Measurements from ENCODE around the gene NCK2.

NCK2 gene

GRCh38 chr2:105796131-105796638 is 51.5 kb downstream of the NCK2 start:
- no peak for DNase-seq

GRCh38 chr2:105796791-105797190 is 52.1 kb downstream of the NCK2 start:
- DNase-seq = no peak

GRCh38 chr2:105797298-105797819 is 52.6 kb downstream of the NCK2 start:
- no peak for DNase-seq

GRCh38 chr2:105798595-105798994 is 53.9 kb downstream of the NCK2 start:
- no peak for DNase-seq

- no peak for DNase-seq
These were observed 55.5 kb downstream of the NCK2 start for GRCh38 chr2:105800036-105800713.

- DNase-seq = no peak
These were observed 56.4 kb downstream of the NCK2 start for GRCh38 chr2:105800953-105801635.

- no peak for DNase-seq
These were observed 57.2 kb downstream of the NCK2 start for GRCh38 chr2:105801961-105802360.

GRCh38 chr2:105802587-105802986 is 57.9 kb downstream of the NCK2 start:
- DNase-seq = no peak

GRCh38 chr2:105803337-105803736 is 58.6 kb downstream of the NCK2 start:
- no peak for DNase-seq

- DNase-seq = no peak
These were observed 59.1 kb downstream of the NCK2 start for GRCh38 chr2:105803773-105804172.

- no peak for DNase-seq
These were observed 59.6 kb downstream of the NCK2 start for GRCh38 chr2:105804266-105804665.

GRCh38 chr2:105806996-105807395 is 62.3 kb downstream of the NCK2 start:
- no peak for DNase-seq

- DNase-seq = no peak
These were observed 63.8 kb downstream of the NCK2 start for GRCh38 chr2:105808423-105809096.

- DNase-seq = no peak
These were observed 64.4 kb downstream of the NCK2 start for GRCh38 chr2:105809097-105809473.

GRCh38 chr2:105809723-105810122 is 65.0 kb downstream of the NCK2 start:
- DNase-seq = no peak

- DNase-seq = peak; percentile 77
These were observed 67.7 kb downstream of the NCK2 start for GRCh38 chr2:105812180-105813044.

GRCh38 chr2:105813045-105813315 is 68.3 kb downstream of the NCK2 start:
- DNase-seq = no peak

GRCh38 chr2:105813405-105813804 is 68.7 kb downstream of the NCK2 start:
- no peak for DNase-seq

GRCh38 chr2:105814291-105814940 is 69.7 kb downstream of the NCK2 start:
- DNase-seq = no peak

- DNase-seq = no peak
These were observed 70.7 kb downstream of the NCK2 start for GRCh38 chr2:105815401-105815800.

- DNase-seq = no peak
These were observed 75.4 kb downstream of the NCK2 start for GRCh38 chr2:105820151-105820550.

- DNase-seq = no peak
These were observed 76.0 kb downstream of the NCK2 start for GRCh38 chr2:105820691-105821090.

All from NCI-H2171 (cell line).